ENCODE results near the gene CXXC5. TPM values are rescaled to one million over a fixed set of nuclear protein-coding genes. Genes with fewer than 3 reads are reported as not detected.
"Not testable (repeated sequence)": the region's sequence is repeated elsewhere in the genome, so short reads cannot be mapped to it uniquely, and the experiment has no call there.

Gene CXXC5
- total RNA-seq, 1 experiment from 2014 or later: 96.8 TPM

DNA sequence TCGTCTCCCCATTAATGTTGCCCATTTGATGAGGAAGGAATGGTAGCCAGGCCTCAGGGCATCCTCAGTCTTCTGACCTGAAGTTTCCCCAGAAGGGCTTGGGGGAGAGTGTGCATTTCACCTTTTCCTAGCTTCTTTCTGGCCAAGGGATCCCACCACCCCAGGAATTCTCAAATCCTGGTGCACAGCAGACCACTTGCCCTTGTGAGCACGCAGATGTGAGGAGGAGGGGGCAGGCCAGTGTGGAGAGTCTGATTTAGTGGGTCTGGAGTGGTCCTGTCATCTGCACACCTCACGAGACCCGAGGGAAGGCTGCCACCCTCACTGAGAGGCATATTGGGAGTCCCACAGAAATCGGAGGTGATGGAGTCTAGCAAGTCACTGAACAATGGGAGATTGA is 64.3 kb downstream of the CXXC5 start:
- in situ Hi-C loops (cut with HindIII; ENCODE audit: low pct_unique_long_range_greater_than_20kb, low sequenced_read_pairs): no loop called here
- DNase-seq (ENCODE audit: low read depth): no peak

DNA sequence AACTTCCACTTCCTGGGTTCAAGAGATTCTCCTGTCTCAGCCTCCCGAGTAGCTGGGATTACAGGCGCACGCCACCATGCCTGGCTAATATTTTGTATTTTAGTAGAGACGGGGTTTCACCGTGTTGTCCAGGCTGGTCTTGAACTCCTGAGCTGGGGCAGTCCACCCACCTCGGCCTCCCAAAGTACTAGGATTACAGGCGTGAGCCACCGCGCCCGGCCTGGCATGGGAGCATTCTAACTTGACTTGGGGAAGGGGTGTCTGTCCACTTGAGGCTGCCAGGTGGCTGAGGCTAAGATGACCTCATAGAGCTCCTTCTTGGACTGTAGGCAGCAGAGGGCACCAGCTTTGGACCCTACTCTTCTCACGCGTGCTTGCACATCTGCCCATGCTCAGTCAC is 65.7 kb downstream of the CXXC5 start:
- in situ Hi-C loops (cut with HindIII; ENCODE audit: low pct_unique_long_range_greater_than_20kb, low sequenced_read_pairs); DNase-seq (ENCODE audit: low read depth): not testable (repeated sequence)

DNA sequence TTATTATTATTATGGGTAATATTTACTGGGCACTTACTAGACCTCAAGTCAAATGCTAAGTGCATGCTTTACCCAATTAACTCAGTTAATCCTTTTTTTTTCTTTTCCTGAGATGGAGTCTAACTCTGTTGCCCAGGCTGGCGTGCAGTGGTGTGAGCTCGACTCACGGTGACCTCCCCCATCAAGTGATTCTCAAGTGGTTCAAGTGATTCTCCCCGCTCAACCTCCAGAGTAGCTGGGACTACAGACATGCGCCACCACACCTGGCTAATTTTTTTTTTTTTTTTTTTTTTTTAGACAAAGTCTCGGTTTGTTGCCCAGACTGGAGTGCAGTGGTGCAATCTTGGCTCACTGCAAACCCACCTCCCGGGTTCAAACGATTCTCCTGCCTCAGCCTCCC is 69.1 kb downstream of the CXXC5 start:
- in situ Hi-C loops (cut with HindIII; ENCODE audit: low pct_unique_long_range_greater_than_20kb, low sequenced_read_pairs): no loop called here
- no peak for DNase-seq (ENCODE audit: low read depth)

DNA sequence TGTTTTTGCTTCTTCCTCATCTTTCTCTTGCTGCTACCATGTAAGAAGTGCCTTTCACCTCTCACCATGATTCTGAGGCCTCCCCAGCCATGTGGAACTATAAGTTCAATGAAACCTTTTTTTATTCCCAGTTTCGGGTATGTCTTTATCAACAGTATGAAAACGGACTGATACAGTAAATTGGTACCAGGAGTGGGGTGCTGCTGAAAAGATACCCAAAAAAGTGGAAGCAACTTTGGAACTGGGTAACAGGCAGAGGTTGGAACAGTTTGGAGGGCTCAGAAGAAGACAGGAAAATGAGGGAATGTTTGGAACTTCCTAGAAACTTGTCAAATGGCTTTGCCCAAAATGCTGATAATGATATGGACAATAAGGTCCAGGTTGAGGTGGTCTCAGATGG is 70.3 kb downstream of the CXXC5 start:
- DNase-seq (ENCODE audit: low read depth); in situ Hi-C loops (cut with HindIII; ENCODE audit: low pct_unique_long_range_greater_than_20kb, low sequenced_read_pairs): not testable (repeated sequence)

DNA sequence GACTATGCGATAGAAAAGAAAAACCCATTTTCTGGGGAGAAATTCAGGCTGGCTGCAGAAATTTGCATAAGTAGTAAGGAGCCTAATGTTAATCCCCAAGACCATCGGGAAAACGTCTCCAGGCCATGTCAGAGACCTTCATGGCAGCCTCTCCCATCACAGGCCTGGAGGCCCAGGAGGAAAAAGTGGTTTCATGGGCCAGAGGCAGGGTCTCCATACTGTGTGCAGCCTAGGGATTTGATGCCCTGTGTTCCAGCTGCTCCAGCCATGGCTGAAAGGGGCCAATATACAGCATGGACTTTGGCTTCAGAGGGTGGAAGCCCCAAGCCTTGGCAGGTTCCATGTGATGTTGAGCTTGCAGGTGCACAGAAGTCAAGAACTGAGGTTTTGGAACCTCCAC is 71.8 kb downstream of the CXXC5 start:
- DNase-seq (ENCODE audit: low read depth); in situ Hi-C loops (cut with HindIII; ENCODE audit: low pct_unique_long_range_greater_than_20kb, low sequenced_read_pairs): not testable (repeated sequence)

DNA sequence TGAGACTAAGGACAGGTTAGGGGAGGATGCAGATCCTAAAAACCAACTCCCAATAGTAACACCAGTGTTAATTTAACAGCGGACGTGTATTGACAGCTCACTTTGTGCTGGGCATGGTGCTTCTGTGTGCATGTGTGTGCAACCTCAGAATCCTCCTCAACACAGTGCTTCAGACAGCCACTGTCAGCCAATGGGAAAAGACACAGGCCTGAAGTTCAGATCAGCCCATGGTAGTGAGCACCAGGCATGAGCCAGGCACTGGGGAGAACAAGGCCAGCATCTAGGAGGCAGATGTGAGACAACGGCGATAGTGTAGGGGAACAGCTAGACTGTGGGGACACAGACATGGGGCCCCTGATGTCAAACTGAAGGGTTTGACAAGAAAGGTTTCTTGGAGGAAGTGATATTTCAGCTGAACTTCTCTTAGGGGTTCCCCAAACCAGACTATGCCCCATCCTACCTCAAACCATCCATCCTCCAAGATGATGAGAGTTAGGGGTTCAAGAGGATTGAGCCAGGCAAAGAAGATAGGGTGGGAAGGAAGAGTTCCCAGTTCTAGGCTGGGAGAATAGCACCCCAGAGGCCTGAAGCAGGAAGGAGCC is 75.9 kb downstream of the CXXC5 start:
- no peak for DNase-seq (ENCODE audit: low read depth)
- in situ Hi-C loops (cut with HindIII; ENCODE audit: low pct_unique_long_range_greater_than_20kb, low sequenced_read_pairs): no loop called here

DNA sequence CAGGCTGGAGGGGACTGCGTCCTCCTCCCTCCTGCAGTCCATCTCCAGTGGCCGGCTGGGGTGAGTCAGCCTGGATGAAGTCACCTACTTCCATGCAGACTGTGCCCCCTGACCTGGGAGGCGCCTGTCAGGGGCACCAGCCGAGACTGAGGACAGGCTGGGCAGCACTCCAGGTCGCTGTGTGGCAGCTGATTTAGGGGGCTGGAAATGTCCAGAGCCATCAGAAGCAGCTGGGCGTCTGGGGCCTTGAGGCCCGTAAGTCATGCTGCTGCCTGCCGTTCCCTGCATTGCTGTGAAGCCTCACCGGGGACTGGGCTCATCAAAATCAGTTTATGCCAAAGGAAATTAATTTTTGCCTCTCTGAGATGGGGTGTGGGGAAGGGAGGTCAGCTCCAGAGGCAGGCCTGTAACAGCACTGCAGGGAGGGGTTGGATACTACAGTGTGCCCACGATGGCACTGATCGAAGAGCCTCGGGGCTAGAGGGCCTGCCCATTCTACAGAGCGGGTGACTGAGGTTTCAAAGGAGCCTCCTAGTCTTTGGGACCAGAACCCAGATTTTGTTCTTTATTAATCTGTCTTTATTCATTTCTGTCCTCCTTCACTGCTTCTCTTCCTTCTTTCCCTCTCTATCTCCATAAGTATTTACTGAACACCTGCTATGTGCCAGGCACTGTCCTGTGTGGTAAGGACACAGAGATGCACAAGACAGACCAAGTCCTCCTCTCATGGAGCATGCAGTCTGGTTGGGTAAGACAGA is 77.1 kb downstream of the CXXC5 start:
- peak; percentile 91 for DNase-seq (ENCODE audit: low read depth)
- in situ Hi-C loops (cut with HindIII; ENCODE audit: low pct_unique_long_range_greater_than_20kb, low sequenced_read_pairs): no loop called here

DNA sequence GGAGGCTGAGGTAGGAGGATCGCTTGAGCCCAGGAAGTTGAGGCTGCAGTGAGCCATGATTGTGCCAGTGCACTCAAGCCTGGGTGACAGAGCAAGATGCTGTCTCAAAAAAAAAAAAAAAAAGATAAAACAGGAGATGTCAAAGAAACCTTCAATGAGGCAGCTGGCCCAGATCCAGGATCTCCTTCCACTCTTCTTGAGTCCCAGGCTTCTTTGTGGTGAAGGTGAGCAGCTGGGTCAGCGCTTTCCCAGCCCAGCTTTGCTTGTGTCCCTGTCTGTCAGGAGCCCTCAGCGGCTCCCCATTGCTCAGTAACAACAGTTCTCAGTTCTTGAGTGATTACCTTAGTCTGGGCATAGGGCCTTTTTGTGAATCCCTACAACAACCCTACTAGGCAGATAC is 78.1 kb downstream of the CXXC5 start:
- in situ Hi-C loops (cut with HindIII; ENCODE audit: low pct_unique_long_range_greater_than_20kb, low sequenced_read_pairs): no loop called here
- DNase-seq (ENCODE audit: low read depth): peak; percentile 55

DNA sequence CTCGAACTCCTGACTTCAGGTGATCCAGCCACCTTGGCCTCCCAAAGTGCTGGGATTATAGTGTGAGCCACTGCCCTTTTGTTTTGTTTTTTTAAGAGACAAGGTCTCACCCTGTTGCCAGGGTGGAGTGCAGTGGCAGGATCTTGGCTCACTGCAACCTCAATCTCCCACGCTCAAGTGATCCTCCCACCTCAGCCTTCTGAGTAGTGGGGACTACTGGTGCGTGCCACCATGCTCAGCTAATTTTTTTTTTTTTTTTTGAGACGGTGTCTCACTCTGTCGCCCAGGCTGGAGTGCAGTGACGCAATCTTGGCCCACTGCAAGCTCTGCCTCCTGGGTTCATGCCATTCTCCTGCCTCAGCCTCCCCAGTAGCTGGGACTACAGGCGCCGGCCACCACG is 79.5 kb downstream of the CXXC5 start:
- peak; percentile 87 for DNase-seq (ENCODE audit: low read depth)
- in situ Hi-C loops (cut with HindIII; ENCODE audit: low pct_unique_long_range_greater_than_20kb, low sequenced_read_pairs): not testable (repeated sequence)

DNA sequence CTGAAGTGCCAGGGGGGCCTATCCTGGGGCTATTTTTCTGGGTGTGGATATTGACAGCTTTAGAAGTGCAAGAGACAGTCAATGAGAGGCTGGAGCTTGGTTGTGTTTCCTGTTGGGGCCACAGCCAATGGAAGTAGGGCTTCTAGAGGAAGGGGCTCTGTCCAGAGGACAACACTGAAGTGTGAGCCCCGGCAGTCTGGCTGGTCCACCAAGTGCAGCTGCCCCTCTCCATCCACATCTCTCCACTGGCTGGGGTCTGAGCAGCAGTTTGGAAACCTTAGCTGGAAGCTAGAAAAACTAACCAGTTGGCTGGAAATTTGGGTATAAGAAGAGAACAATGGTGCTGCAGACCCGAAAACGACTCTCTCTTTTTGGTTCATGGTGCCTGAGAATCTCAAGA is 83.1 kb downstream of the CXXC5 start:
- in situ Hi-C loops (cut with HindIII; ENCODE audit: low pct_unique_long_range_greater_than_20kb, low sequenced_read_pairs): no loop called here
- no peak for DNase-seq (ENCODE audit: low read depth)

DNA sequence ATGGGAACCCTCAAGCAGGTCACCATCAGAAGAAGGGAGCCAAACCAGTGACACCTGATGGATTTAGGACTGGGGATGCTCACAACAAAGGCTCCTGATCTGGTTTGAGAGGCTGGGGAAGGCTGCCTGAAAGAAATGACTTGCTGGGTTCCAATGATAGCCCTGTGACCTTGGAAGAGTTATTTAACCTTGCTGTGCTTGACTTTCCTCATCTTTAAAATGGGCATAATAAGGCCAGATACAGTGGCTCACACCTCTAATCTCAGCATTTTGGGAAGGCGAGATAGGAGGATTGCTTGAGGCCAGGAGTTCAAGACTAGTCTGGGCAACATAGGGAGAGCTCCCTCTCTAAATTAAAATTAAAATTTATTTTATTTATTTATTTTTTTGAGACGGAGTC is 83.9 kb downstream of the CXXC5 start:
- DNase-seq (ENCODE audit: low read depth): no peak
- in situ Hi-C loops (cut with HindIII; ENCODE audit: low pct_unique_long_range_greater_than_20kb, low sequenced_read_pairs): no loop called here

DNA sequence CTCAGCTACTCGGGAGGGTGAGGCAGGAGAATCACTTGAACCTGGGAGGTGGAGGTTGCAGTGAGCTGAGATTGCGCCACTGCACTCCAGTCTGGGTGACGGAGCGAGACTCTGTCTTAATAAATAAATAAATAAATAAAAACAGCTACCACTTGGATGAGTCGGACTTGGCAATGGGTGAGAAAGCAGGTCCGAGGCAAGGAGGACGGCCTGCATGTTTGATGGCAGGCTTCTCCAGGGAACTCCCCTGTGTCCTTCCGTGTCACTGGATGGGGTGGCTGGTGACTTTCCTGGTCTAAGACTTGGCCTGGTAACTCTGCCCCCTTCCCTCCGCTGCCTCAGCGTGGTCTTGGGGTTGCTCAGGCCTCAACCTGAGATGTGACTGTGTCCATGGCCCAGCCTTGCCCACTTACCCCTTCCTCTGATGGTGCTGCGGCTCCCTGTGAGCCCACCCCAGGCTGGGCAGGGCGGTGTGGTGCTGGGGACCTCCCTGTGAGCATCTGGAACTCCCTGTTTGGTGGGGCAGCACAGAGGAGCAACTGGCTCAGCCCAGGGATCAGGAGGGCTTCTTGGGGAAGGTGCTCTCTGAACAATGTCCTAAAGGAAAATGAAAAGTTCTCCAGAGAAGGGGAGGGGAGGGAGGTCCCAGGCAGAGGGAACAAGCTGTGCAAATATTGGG is 85.0 kb downstream of the CXXC5 start:
- in situ Hi-C loops (cut with HindIII; ENCODE audit: low pct_unique_long_range_greater_than_20kb, low sequenced_read_pairs): no loop called here

More for the DNA sequence above, 85.0 kb downstream of the CXXC5 start:
- no peak for DNase-seq (ENCODE audit: low read depth)

Other genes starting within 250 kb of the CXXC5 start
- gene SPATA24, start 244.3 kb upstream of the CXXC5 start, total RNA-seq (2014; rRNA removed; shearing (Covaris generic); ENCODE audit: low replicate concordance): 2.5 and 12.8 TPM in 2 replicates
- gene DNAJC18, start 208.8 kb upstream of the CXXC5 start, total RNA-seq (2014; rRNA removed; shearing (Covaris generic); ENCODE audit: low replicate concordance): 1.4 and 3.3 TPM in 2 replicates
- gene ECSCR, start 185.6 kb upstream of the CXXC5 start, total RNA-seq (2014; rRNA removed; shearing (Covaris generic); ENCODE audit: low replicate concordance): not detected in 2 replicates
- gene SMIM33, start 177.3 kb upstream of the CXXC5 start, total RNA-seq (2014; rRNA removed; shearing (Covaris generic); ENCODE audit: low replicate concordance): not detected in 2 replicates
- gene STING1, start 165.6 kb upstream of the CXXC5 start, total RNA-seq (2014; rRNA removed; shearing (Covaris generic); ENCODE audit: low replicate concordance): 16.8 and 21.1 TPM in 2 replicates
- 105 and 126 TPM in 2 replicates for gene UBE2D2, start 87.0 kb upstream of the CXXC5 start, total RNA-seq (2014; rRNA removed; shearing (Covaris generic); ENCODE audit: low replicate concordance)
- not detected in 2 replicates for gene PSD2, start 147.5 kb downstream of the CXXC5 start, total RNA-seq (2014; rRNA removed; shearing (Covaris generic); ENCODE audit: low replicate concordance)

Measured in Caki2 (cell line).